Neuronal stem cell (in vitro differentiated cells): ENCODE measurements around the gene ZNF784.

ENCODE experiments used
- DNase-seq: peaks from one replicate; pipeline ENCODE4 v3.0.0-alpha.2; 2013; ENCODE audit warnings: low spot score
- H2AFZ ChIP-seq: one replicate; pipeline ENCODE4 v1.6.1; 2013; ENCODE audit warnings: mild to moderate bottlenecking, low read length, inconsistent platforms
- H2AK5ac ChIP-seq: 2 replicates; pipeline ENCODE4 v1.6.1; 2013; ENCODE audit warnings: low read depth, mild to moderate bottlenecking, inconsistent platforms, low read length, moderate library complexity, mixed read lengths
- H2BK120ac ChIP-seq: 2 replicates; pipeline ENCODE4 v1.6.1; 2013; ENCODE audit warnings: low read depth, mild to moderate bottlenecking, inconsistent platforms, low read length, moderate library complexity, mixed read lengths
- H2BK12ac ChIP-seq: one replicate; pipeline ENCODE4 v1.6.1; 2013; ENCODE audit warnings: low read length, inconsistent platforms
- H2BK15ac ChIP-seq: 2 replicates; pipeline ENCODE4 v1.6.1; 2013; ENCODE audit warnings: mild to moderate bottlenecking, low read length, inconsistent platforms, mixed read lengths
- H2BK5ac ChIP-seq: one replicate; pipeline ENCODE4 v1.6.1; 2013; ENCODE audit warnings: inconsistent platforms, mild to moderate bottlenecking, low read length, moderate library complexity
- H3K14ac ChIP-seq: one replicate; pipeline ENCODE4 v1.6.1; 2013; ENCODE audit warnings: low read length, inconsistent platforms
- H3K18ac ChIP-seq: 2 replicates; pipeline ENCODE4 v1.6.1; 2013; ENCODE audit warnings: low read length, inconsistent platforms
- H3K23ac ChIP-seq: 2 replicates; pipeline ENCODE4 v1.6.1; 2013; ENCODE audit warnings: low read depth, mild to moderate bottlenecking, mixed read lengths, low read length, inconsistent platforms; ENCODE audit not compliant: poor library complexity
- H3K27ac ChIP-seq: replicated peaks from 3 replicates; pipeline ENCODE4 v1.5.1; 2013; ENCODE audit warnings: low read length, inconsistent platforms
- H3K27me3 ChIP-seq, 3 experiments: 2 replicates each; pipeline ENCODE4 v1.6.1; 2013; ENCODE audit warnings: low read length in 3 of 3, mild to moderate bottlenecking in 2 of 3, inconsistent platforms in 1 of 3, low read depth in 1 of 3, mixed read lengths in 1 of 3, moderate library complexity in 1 of 3; ENCODE audit not compliant: control insufficient read depth in 3 of 3, insufficient read depth in 3 of 3
- H3K36me3 ChIP-seq, 2 donors: replicated peaks in 1 of 2; 2 replicates each; pipeline ENCODE4 v1.6.1; 2013; ENCODE audit warnings: low read length in 2 of 2; ENCODE audit not compliant: control insufficient read depth in 2 of 2, insufficient read depth in 2 of 2
- H3K4ac ChIP-seq: 2 replicates; pipeline ENCODE4 v1.6.1; 2013; ENCODE audit warnings: inconsistent platforms, mild to moderate bottlenecking, low read length, moderate library complexity
- H3K4me1 ChIP-seq, 2 donors: 1 replicate in 1 of 2; 2 replicates in 1 of 2; pipeline ENCODE4 v1.6.1; 2013; ENCODE audit warnings: low read length in 2 of 2, low read depth in 1 of 2; ENCODE audit not compliant: control insufficient read depth in 2 of 2, insufficient read depth in 1 of 2
- H3K4me2 ChIP-seq: one replicate; pipeline ENCODE4 v1.6.1; 2013; ENCODE audit warnings: mild to moderate bottlenecking, low read length, inconsistent platforms; ENCODE audit not compliant: insufficient read depth, poor library complexity, severe bottlenecking
- H3K4me3 ChIP-seq, 2 donors: 2 replicates each; pipeline ENCODE4 v1.5.1; 2013; ENCODE audit warnings: low read length in 2 of 2, mild to moderate bottlenecking in 2 of 2, inconsistent platforms in 1 of 2, moderate library complexity in 1 of 2
- H3K79me1 ChIP-seq: one replicate; pipeline ENCODE4 v1.6.1; 2013; ENCODE audit warnings: low read depth, mild to moderate bottlenecking, inconsistent platforms, low read length, moderate library complexity
- H3K9ac ChIP-seq: one replicate; pipeline ENCODE4 v1.6.1; 2013; ENCODE audit warnings: mild to moderate bottlenecking, low read depth, low read length, inconsistent platforms; ENCODE audit not compliant: poor library complexity
- H3K9me3 ChIP-seq, 2 donors: replicated peaks in 1 of 2; 2 replicates each; pipeline versions ENCODE3 to v1.6.1; 2013; ENCODE audit warnings: low read length in 2 of 2, mild to moderate bottlenecking in 2 of 2, inconsistent platforms in 1 of 2, low read depth in 1 of 2, mixed read lengths in 1 of 2, moderate library complexity in 1 of 2; ENCODE audit not compliant: control insufficient read depth in 2 of 2, insufficient read depth in 1 of 2
- H4K8ac ChIP-seq: one replicate; pipeline ENCODE4 v1.6.1; 2013; ENCODE audit warnings: low read depth, mild to moderate bottlenecking, inconsistent platforms, low read length, moderate library complexity
- H4K91ac ChIP-seq: one replicate; pipeline ENCODE4 v1.6.1; 2013; ENCODE audit warnings: low read length, low read depth, mild to moderate bottlenecking, inconsistent platforms; ENCODE audit not compliant: poor library complexity
- WGBS, 2 donors: extraction: QIAGEN DNeasy Blood & Tissue Kit; methylation state at CpG; one replicate each; pipeline ENCODE4 v1.1.7; 2013; ENCODE audit warnings: missing lambda C conversion rate in 2 of 2, mixed read lengths in 1 of 2; ENCODE audit not compliant: insufficient read length in 2 of 2, insufficient replicate concordance in 1 of 2; ENCODE audit errors: extremely low coverage in 2 of 2; 5-methylcytosine and 5-hydroxymethylcytosine counted together

ZNF784 gene

DNA sequence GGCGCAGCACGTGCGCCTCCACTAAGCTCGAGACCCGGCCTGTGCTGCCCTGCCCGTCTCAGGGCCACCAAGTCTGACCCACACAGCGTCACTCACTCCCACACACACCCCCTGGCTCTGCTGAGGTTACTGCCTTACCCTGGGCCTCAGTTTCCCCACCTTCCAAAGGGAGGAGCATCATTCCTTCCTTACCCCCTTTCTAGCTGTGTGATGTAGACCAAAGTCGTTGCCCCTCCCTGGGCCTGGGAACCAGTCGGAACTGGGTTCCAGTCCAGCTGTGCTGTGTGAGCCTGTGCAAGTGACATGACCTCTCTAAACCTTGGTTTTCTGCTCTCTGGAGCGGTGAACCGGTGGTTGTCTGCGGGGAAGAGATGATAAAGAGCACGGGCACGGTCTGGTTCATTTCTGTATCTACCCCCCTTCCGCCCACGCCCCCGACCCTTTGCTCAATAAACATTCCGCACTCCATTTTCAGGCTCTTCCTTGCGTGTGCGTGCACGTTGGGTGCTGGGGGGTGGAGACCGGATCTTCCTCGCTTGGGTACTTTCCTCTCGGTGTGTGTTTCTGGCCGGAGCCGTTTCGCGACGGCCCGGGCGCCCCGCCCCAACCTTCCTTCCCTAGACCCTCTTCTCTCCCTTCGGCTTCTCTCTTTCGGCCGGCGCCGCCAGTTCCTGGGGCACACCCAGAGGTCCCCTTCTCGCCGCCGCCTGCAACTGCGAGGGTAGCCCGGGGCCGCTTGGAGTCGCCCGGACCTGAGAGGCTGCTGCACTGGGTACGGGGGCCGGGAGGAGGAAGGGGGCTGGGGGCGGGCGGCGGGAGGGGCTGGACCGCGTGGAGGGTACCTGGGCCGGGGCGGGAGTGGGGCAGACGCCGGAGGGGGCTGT lies 18.9 kb upstream of the ZNF784 start, which contains the start of gene ZNF581:
TSS of gene ZNF581 (plus strand) at position 647 of the 884 bp plus-strand sequence. CDS start 923 bp downstream, outside the sequence.
- Histone ChIP-seq H3K4me3 (peak within 1 kb of the TSS; percentile 84 to 94), H3K4ac (peak within 1 kb of the TSS; percentile 76), H2BK12ac (peak within 1 kb of the TSS; percentile 84), H2AK5ac (peak within 1 kb of the TSS; percentile 99), H4K8ac (peak within 1 kb of the TSS; percentile 92), H2BK120ac (no peak within 1 kb of the TSS), H3K36me3 (peaks cover 17 to 24% of the 10 kb centered on the region in 2 donors), H3K14ac (peak within 1 kb of the TSS; percentile 89), H3K9me3 (no peaks in the 10 kb centered on the region), H2BK5ac (peak within 1 kb of the TSS; percentile 93), H2AFZ (peak within 1 kb of the TSS; percentile 64), H3K27ac (no peak within 1 kb of the TSS), H3K23ac (peak within 1 kb of the TSS; percentile 98), H3K79me1 (peaks cover 32% of the 10 kb centered on the region), H3K18ac (peak within 1 kb of the TSS; percentile 93), H3K27me3 (no peaks in the 10 kb centered on the region), H3K9ac (peak within 1 kb of the TSS; percentile 92), H3K4me1 (peaks cover 22 to 26% of the 10 kb centered on the region in 2 donors), H3K4me2 (peak within 1 kb of the TSS; percentile 93), H4K91ac (no peak within 1 kb of the TSS), H2BK15ac (peak within 1 kb of the TSS; percentile 67)
- DNase-seq = peak; percentile 73
- no CpG with 5 or more reads among the region's 56 CpGs for WGBS, 2 donors

DNA sequence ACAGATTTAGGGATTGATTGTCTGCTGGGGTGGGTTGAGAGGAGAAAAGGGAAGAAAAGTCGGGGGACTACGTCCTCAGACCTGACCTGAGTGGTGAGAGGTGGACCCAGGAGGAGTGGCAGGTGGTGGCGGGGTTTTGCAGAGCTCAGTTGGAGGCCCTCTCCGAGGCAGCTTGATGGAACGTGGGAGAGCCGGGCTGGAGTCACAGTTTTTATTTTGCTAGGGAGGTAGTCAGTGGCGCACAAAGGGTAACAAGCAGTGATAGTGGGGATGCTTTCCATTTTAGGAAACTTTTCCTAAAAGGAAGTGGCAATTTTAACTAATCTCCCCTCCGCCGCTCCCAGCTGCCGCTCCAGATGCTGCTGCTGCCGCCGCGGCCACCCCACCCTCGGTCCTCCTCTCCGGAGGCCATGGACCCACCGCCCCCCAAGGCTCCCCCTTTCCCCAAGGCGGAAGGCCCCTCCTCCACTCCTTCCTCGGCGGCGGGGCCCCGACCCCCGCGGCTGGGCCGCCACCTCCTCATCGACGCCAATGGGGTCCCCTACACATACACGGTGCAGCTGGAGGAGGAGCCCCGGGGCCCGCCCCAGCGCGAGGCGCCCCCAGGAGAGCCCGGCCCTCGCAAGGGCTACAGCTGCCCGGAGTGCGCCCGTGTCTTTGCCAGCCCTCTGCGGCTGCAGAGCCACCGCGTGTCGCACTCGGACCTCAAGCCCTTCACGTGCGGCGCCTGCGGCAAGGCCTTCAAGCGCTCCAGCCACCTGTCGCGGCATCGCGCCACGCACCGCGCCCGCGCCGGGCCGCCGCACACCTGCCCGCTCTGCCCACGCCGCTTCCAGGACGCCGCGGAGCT lies 18.0 kb upstream of the ZNF784 start:
- Histone ChIP-seq H3K79me1 (peaks cover 33% of the 10 kb centered on the region), H2BK5ac (peak overlapping the region; percentile 93), H3K4me3 (peak overlapping the region; percentile 84 to 94), H4K8ac (peak overlapping the region; percentile 92), H3K4me2 (peak overlapping the region; percentile 93), H2AK5ac (peak overlapping the region; percentile 99), H2BK12ac (peak overlapping the region; percentile 84), H3K4ac (no peak overlapping the region), H3K27ac (no peak overlapping the region), H3K9me3 (no peaks in the 10 kb centered on the region), H3K36me3 (peaks cover 17 to 27% of the 10 kb centered on the region in 2 donors), H3K9ac (peak overlapping the region; percentile 92), H2BK120ac (no peak overlapping the region), H3K4me1 (peaks cover 20 to 23% of the 10 kb centered on the region in 2 donors), H2AFZ (no peak overlapping the region), H2BK15ac (peak overlapping the region; percentile 67), H3K27me3 (no peaks in the 10 kb centered on the region), H3K14ac (peak overlapping the region; percentile 82), H3K18ac (peak overlapping the region; percentile 93), H4K91ac (no peak overlapping the region), H3K23ac (peak overlapping the region; percentile 98)
- WGBS, 2 donors = no CpG with 5 or more reads among the region's 65 CpGs
- DNase-seq = no peak

DNA sequence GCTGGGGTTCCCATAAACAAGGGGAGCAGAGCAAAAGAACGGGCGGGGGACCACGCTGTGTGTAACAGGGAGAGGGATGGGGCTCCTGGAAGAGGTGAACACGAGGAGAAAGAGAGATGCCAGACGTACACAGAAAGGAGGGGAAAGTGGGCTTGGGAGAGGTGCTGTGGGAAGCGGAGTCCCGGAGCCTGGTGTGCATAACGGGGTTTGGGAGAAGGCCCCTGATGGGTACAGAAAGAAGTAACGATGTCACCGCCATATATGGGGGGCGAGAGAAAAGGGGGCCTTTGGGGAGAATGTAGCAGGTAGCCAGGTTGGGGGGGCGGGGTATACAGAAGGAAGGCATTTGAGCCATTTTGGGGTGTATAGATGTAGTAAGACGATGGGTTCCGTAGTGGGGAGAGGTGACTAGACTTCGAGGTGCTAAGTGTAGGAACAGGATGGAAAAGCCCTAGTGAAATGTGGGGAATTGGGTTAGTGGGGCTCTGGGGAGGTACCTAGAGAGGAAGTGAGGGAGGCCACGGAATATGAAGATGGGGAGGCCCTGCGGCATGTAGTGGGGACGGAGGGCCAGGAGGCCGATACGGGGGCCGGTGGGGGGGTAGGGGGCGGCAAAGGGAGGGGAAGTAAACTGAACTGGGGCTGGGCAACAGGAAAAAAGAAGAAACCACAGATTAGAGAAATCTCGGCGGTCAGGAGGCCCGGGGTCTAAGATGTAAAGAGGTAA lies 17.2 kb upstream of the ZNF784 start:
- H4K8ac ChIP-seq = peak overlapping the region; percentile 4
- H3K23ac ChIP-seq = peak overlapping the region; percentile 98
- peaks cover 15 to 23% of the 10 kb centered on the region in 2 donors for H3K36me3 ChIP-seq
- H2BK120ac ChIP-seq = peak overlapping the region; percentile 81
- peak overlapping the region; percentile 94 for H2BK5ac ChIP-seq
- H3K27ac ChIP-seq = peak overlapping the region; percentile 79
- H2AK5ac ChIP-seq = peak overlapping the region; percentile 93
- H3K27me3 ChIP-seq = no peaks in the 10 kb centered on the region
- peak overlapping the region; percentile 86 for H3K9ac ChIP-seq
- H3K4me3 ChIP-seq = peak overlapping the region; percentile 86 to 94
- H2AFZ ChIP-seq = peak overlapping the region; percentile 88
- H4K91ac ChIP-seq = no peak overlapping the region
- peak overlapping the region; percentile 46 for H3K4ac ChIP-seq
- no peak for DNase-seq
- no peaks in the 10 kb centered on the region for H3K9me3 ChIP-seq
- peak overlapping the region; percentile 93 for H3K4me2 ChIP-seq
- H3K4me1 ChIP-seq = peaks cover 17 to 21% of the 10 kb centered on the region in 2 donors
- peaks cover 36% of the 10 kb centered on the region for H3K79me1 ChIP-seq
- H2BK15ac ChIP-seq = peak overlapping the region; percentile 75
- peak overlapping the region; percentile 14 for H3K14ac ChIP-seq
- peak overlapping the region; percentile 97 for H3K18ac ChIP-seq
- H2BK12ac ChIP-seq = no peak overlapping the region
- no CpG with 5 or more reads among the region's 25 CpGs for WGBS, 2 donors
